Measurements from ENCODE around the gene LIN9.

- TF ChIP-seq YY1 (IDR thresholded peaks at IDR 0.05; ENCODE audit: insufficient read depth, insufficient read length) (no peak), ZNF274 (IDR thresholded peaks at IDR 0.05; ENCODE audit: low read depth, low read length) (no peak)
These were observed 6.2 kb downstream of the LIN9 start for GRCh38 chr1:226302731-226303130.

Data from NT2/D1 (cell line).